ENCODE data around the gene PHLPP1. TPM values are rescaled to one million over a fixed set of nuclear protein-coding genes. Genes with fewer than 3 reads are reported as not detected.

PHLPP1 gene
- total and polyA plus RNA-seq, 2 experiments from 2014 or later: 15.7 to 73.6 TPM

DNA sequence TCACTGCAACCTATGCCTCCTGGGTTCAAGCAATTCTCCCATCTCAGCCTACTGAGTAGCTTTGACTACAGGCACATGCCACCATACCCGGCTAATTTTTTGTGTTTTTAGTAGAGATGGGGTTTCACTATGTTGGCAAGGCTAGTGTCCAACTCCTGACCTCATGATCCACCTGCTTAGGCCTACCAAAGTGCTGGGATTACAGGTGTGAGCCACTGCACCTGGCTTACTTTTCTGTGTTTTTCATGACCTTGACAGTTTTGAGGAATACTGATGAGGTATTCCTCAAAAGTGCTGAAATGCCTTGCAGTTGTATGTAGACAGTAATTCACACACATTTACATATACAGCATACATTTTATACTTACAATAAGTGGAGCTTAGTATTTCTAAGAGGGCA is 126.1 kb downstream of the PHLPP1 start:
- no peaks in the 10 kb centered on the region for H3F3A ChIP-seq (replicated peaks; ENCODE audit: low read depth)
- Mint-ChIP-seq H3K4me1 (peaks cover 71% of the 10 kb centered on the region), H3K27me3 (ENCODE audit: insufficient read depth, low read depth, poor library complexity) (peaks cover 9% of the 10 kb centered on the region), H3K9me3 (no peaks in the 10 kb centered on the region), H3K4me3 (no peak overlapping the region), H3K27ac (peak overlapping the region; percentile 95), H3K36me3 (ENCODE audit: low read depth) (peaks cover 26% of the 10 kb centered on the region)
- no peak overlapping the region for H2AFZ ChIP-seq
- peaks cover 52% of the 10 kb centered on the region for H3K4me1 ChIP-seq (ENCODE audit: insufficient read depth)
- H3K27ac ChIP-seq (ENCODE audit: low read depth): 0 out of 2 replicates have a peak overlapping the region, but pooled peaks have one; percentile 84
- no peak for DNase-seq (ENCODE audit: low spot score)
- H3K36me3 ChIP-seq (ENCODE audit: insufficient read depth): no peaks in the 10 kb centered on the region
- no peak overlapping the region for H3K4me3 ChIP-seq
- no peaks in the 10 kb centered on the region for H3K9me2 ChIP-seq (ENCODE audit: insufficient read depth)
- no peaks in the 10 kb centered on the region for H4K20me1 ChIP-seq (replicated peaks; ENCODE audit: insufficient read depth)
- H3K4me2 ChIP-seq: no peak overlapping the region
- ATAC-seq: no peak
- TF ChIP-seq STAT1 (IDR thresholded peaks at IDR 0.05; ENCODE audit: unreplicated experiment) (no peak), NANOG (IDR thresholded peaks at IDR 0.05; ENCODE audit: borderline replicate concordance) (no peak), EZH2 (IDR thresholded peaks at IDR 0.05; ENCODE audit: low read depth, unreplicated experiment) (no peak), ZNF114 (CRISPR knock-in tag; IDR thresholded peaks at IDR 0.05) (no peak), REST (IDR thresholded peaks at IDR 0.05; ENCODE audit: unreplicated experiment) (no peak), ZNF331 (CRISPR knock-in tag; IDR thresholded peaks at IDR 0.05; ENCODE audit: low read depth) (no peak), CREB1 (CRISPR knock-in tag; IDR thresholded peaks at IDR 0.05; ENCODE audit: low read depth) (no peak), JUNB (IDR thresholded peaks at IDR 0.05; ENCODE audit: unreplicated experiment) (no peak)
- TF ChIP-seq, protein P1, sequence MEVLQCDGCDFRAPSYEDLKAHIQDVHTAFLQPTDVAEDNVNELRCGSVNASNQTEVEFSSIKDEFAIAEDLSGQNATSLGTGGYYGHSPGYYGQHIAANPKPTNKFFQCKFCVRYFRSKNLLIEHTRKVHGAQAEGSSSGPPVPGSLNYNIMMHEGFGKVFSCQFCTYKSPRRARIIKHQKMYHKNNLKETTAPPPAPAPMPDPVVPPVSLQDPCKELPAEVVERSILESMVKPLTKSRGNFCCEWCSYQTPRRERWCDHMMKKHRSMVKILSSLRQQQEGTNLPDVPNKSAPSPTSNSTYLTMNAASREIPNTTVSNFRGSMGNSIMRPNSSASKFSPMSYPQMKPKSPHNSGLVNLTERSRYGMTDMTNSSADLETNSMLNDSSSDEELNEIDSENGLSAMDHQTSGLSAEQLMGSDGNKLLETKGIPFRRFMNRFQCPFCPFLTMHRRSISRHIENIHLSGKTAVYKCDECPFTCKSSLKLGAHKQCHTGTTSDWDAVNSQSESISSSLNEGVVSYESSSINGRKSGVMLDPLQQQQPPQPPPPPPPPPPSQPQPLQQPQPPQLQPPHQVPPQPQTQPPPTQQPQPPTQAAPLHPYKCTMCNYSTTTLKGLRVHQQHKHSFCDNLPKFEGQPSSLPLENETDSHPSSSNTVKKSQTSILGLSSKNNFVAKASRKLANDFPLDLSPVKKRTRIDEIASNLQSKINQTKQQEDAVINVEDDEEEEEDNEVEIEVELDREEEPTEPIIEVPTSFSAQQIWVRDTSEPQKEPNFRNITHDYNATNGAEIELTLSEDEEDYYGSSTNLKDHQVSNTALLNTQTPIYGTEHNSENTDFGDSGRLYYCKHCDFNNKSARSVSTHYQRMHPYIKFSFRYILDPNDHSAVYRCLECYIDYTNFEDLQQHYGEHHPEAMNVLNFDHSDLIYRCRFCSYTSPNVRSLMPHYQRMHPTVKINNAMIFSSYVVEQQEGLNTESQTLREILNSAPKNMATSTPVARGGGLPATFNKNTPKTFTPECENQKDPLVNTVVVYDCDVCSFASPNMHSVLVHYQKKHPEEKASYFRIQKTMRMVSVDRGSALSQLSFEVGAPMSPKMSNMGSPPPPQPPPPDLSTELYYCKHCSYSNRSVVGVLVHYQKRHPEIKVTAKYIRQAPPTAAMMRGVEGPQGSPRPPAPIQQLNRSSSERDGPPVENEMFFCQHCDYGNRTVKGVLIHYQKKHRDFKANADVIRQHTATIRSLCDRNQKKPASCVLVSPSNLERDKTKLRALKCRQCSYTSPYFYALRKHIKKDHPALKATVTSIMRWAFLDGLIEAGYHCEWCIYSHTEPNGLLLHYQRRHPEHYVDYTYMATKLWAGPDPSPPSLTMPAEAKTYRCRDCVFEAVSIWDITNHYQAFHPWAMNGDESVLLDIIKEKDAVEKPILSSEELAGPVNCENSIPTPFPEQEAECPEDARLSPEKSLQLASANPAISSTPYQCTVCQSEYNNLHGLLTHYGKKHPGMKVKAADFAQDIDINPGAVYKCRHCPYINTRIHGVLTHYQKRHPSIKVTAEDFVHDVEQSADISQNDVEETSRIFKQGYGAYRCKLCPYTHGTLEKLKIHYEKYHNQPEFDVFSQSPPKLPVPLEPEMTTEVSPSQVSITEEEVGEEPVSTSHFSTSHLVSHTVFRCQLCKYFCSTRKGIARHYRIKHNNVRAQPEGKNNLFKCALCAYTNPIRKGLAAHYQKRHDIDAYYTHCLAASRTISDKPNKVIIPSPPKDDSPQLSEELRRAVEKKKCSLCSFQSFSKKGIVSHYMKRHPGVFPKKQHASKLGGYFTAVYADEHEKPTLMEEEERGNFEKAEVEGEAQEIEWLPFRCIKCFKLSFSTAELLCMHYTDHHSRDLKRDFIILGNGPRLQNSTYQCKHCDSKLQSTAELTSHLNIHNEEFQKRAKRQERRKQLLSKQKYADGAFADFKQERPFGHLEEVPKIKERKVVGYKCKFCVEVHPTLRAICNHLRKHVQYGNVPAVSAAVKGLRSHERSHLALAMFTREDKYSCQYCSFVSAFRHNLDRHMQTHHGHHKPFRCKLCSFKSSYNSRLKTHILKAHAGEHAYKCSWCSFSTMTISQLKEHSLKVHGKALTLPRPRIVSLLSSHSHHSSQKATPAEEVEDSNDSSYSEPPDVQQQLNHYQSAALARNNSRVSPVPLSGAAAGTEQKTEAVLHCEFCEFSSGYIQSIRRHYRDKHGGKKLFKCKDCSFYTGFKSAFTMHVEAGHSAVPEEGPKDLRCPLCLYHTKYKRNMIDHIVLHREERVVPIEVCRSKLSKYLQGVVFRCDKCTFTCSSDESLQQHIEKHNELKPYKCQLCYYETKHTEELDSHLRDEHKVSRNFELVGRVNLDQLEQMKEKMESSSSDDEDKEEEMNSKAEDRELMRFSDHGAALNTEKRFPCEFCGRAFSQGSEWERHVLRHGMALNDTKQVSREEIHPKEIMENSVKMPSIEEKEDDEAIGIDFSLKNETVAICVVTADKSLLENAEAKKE (CRISPR knock-in tag; IDR thresholded peaks at IDR 0.05): no peak
- TF ChIP-seq, protein P2, sequence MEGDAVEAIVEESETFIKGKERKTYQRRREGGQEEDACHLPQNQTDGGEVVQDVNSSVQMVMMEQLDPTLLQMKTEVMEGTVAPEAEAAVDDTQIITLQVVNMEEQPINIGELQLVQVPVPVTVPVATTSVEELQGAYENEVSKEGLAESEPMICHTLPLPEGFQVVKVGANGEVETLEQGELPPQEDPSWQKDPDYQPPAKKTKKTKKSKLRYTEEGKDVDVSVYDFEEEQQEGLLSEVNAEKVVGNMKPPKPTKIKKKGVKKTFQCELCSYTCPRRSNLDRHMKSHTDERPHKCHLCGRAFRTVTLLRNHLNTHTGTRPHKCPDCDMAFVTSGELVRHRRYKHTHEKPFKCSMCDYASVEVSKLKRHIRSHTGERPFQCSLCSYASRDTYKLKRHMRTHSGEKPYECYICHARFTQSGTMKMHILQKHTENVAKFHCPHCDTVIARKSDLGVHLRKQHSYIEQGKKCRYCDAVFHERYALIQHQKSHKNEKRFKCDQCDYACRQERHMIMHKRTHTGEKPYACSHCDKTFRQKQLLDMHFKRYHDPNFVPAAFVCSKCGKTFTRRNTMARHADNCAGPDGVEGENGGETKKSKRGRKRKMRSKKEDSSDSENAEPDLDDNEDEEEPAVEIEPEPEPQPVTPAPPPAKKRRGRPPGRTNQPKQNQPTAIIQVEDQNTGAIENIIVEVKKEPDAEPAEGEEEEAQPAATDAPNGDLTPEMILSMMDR (conservative IDR thresholded peaks at IDR 0.05; ENCODE audit: low read depth in 2 of 2): no peak
- TF ChIP-seq, protein P3, sequence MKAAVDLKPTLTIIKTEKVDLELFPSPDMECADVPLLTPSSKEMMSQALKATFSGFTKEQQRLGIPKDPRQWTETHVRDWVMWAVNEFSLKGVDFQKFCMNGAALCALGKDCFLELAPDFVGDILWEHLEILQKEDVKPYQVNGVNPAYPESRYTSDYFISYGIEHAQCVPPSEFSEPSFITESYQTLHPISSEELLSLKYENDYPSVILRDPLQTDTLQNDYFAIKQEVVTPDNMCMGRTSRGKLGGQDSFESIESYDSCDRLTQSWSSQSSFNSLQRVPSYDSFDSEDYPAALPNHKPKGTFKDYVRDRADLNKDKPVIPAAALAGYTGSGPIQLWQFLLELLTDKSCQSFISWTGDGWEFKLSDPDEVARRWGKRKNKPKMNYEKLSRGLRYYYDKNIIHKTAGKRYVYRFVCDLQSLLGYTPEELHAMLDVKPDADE (IDR thresholded peaks at IDR 0.05): no peak
- H3K27me3 ChIP-seq (ENCODE audit: insufficient read depth): no peaks in the 10 kb centered on the region
- peaks cover 78% of the 10 kb centered on the region for H3K79me2 ChIP-seq (replicated peaks; ENCODE audit: insufficient read depth)
